Testis (tissue), 2 donors: ENCODE results near the gene C5orf46.
"Not testable (repeated sequence)": the region's sequence is repeated elsewhere in the genome, so short reads cannot be mapped to it uniquely, and the experiment has no call there.

Source experiments
- POLR2A ChIP-seq: fragments of 450-650 bp; IDR thresholded peaks from one replicate; pipeline ENCODE4 v1.6.1; 2017; ENCODE audit warnings: antibody characterized with exemption, mild to moderate bottlenecking, moderate library complexity
- TF ChIP-seq, protein P1 (sequence below), 3 experiments: fragments of 450-650 bp in 2 of 3; fragments of 200-600 bp in 1 of 3; sonication (generic) in 1 of 3; IDR thresholded peaks; one replicate each; pipeline ENCODE4 v1.5.1; 2016 to 2019; ENCODE audit warnings: antibody characterized with exemption in 3 of 3, mild to moderate bottlenecking in 2 of 3, moderate library complexity in 1 of 3

DNA sequence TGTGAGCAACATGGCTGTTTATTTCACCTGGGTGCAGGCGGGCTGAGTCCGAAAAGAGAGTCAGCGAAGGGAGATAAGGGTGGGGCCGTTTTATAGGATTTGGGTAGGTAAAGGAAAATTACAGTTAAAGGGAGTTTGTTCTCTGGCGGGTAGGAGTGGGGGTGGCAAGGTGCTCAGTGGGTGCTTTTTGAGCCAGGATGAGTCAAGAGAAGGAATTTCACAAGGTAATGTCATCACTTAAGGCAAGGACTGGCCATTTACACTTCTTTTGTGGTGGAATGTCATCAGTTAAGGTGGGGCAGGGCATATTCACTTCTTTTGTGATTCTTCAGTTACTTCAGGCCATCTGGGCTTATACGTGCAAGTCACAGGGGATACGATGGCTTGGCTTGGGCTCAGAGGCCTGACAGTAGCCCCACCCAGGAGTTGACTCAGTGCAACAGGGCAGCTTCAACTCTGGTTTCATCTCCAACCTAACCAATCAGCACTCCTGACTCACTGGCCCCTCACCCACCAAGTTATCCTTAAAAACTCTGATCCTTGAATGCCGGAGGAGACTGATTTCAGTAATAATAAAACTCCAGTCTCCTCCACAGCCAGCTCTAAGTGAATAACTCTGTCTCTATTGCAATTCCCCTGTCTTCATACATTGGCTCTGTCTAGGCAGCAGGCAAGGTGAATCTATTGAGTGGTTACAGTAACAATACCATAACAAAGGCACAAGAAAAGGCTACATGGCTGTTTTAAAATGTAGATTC, 32.0 kb downstream of the C5orf46 start:
- TF ChIP-seq, protein P1, sequence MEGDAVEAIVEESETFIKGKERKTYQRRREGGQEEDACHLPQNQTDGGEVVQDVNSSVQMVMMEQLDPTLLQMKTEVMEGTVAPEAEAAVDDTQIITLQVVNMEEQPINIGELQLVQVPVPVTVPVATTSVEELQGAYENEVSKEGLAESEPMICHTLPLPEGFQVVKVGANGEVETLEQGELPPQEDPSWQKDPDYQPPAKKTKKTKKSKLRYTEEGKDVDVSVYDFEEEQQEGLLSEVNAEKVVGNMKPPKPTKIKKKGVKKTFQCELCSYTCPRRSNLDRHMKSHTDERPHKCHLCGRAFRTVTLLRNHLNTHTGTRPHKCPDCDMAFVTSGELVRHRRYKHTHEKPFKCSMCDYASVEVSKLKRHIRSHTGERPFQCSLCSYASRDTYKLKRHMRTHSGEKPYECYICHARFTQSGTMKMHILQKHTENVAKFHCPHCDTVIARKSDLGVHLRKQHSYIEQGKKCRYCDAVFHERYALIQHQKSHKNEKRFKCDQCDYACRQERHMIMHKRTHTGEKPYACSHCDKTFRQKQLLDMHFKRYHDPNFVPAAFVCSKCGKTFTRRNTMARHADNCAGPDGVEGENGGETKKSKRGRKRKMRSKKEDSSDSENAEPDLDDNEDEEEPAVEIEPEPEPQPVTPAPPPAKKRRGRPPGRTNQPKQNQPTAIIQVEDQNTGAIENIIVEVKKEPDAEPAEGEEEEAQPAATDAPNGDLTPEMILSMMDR (IDR thresholded peaks at IDR 0.05), result not testable (repeated sequence)
- not testable (repeated sequence) for TF ChIP-seq POLR2A
